HCT116 (cell line): ENCODE measurements around the gene LYPD6. TPM values are rescaled to one million over a fixed set of nuclear protein-coding genes. Genes with fewer than 3 reads are reported as not detected.

Experiments
- ATAC-seq: fragments of 200-7000 bp; cut with Tn5 transposase; 2 replicates; pipeline ENCODE4 v1.9.1; 2020; ENCODE audit warnings: mild to moderate bottlenecking, moderate library complexity
- BruUV-seq: library from RNA; stranded (reverse); fragments of 400-500 nt; replicated peaks from 2 replicates; lab custom pipeline; 2021; lab: Mats Ljungman, UMichigan
- CTCF ChIA-PET: fragments of 300-600 bp; sonication (Branson Sonifier 250); formaldehyde crosslinking; loops from one replicate; lab custom pipeline; 2021; ENCODE audit warnings: antibody characterized with exemption; lab: Charles Lee
- POLR2A ChIA-PET: fragments of 300-600, 350-600 bp; sonication (Branson Sonifier 250); formaldehyde crosslinking; loops from one replicate; lab custom pipeline; 2021; ENCODE audit warnings: antibody characterized with exemption; lab: Charles Lee
- RAD21 ChIA-PET, 2 experiments: fragments of 300-600 bp; sonication (Branson Sonifier 250); formaldehyde crosslinking; loops; one replicate each; lab custom pipeline; 2023; ENCODE audit warnings: low total read pairs in 2 of 2; ENCODE audit not compliant: uncharacterized antibody in 2 of 2, unreplicated experiment in 2 of 2, low non-redundant PET in 1 of 2; lab: Charles Lee
- DNase-seq: peaks from one replicate; pipeline ENCODE4 v3.0.0-alpha.2; 2010; ENCODE audit warnings: low read depth, low spot score
- H2AFZ ChIP-seq: fragments of 200-600 bp; shearing (Covaris generic), sonication (generic); 2 replicates; pipeline ENCODE4 v1.6.1; 2017; ENCODE audit warnings: low read depth, mixed run types, mixed read lengths, antibody characterized with exemption, low read length; ENCODE audit not compliant: poor library complexity, severe bottlenecking
- H3K27ac ChIP-seq: 2 replicates; pipeline ENCODE4 v1.5.1; 2012; ENCODE audit warnings: low read depth, low read length
- H3K27me3 ChIP-seq: fragments of 200-600 bp; sonication (generic); 2 replicates; pipeline ENCODE4 v1.6.1; 2016; ENCODE audit warnings: mixed run types, low read length, mixed read lengths; ENCODE audit not compliant: insufficient read depth
- H3K36me3 ChIP-seq, 2 experiments: fragments of 200-500 bp in 1 of 2; fragments of 200-600 bp in 1 of 2; sonication (Bioruptor generic) in 1 of 2; sonication (generic) in 1 of 2; 2 replicates each; pipeline versions ENCODE4 v1.5.1 to v1.6.1; 2014 to 2016; ENCODE audit warnings: low read length in 2 of 2, inconsistent platforms in 1 of 2, mixed read lengths in 1 of 2, mixed run types in 1 of 2; ENCODE audit not compliant: insufficient read depth in 2 of 2, control insufficient read depth in 1 of 2
- H3K4me1 ChIP-seq, 2 experiments: fragments of 200-600 bp in 1 of 2; sonication (generic) in 1 of 2; 2 replicates each; pipeline versions ENCODE4 v1.5.1 to v1.6.1; 2012 to 2017; ENCODE audit warnings: low read length in 2 of 2, inconsistent platforms in 1 of 2, mild to moderate bottlenecking in 1 of 2, mixed read lengths in 1 of 2, mixed run types in 1 of 2, moderate library complexity in 1 of 2; ENCODE audit not compliant: insufficient read depth in 2 of 2, control insufficient read depth in 1 of 2
- H3K4me2 ChIP-seq: fragments of 200-600 bp; sonication (generic); 2 replicates; pipeline ENCODE4 v1.6.1; 2017; ENCODE audit warnings: mixed run types, low read length, mixed read lengths
- H3K4me3 ChIP-seq, 2 experiments: fragments of 200-600 bp in 1 of 2; sonication (generic) in 1 of 2; replicated peaks in 1 of 2; 2 replicates each; pipeline ENCODE4 v1.5.1; 2011 to 2016; ENCODE audit warnings: low read length in 2 of 2, control low read depth in 1 of 2, low read depth in 1 of 2, mild to moderate bottlenecking in 1 of 2, mixed read lengths in 1 of 2, mixed run types in 1 of 2
- H3K79me2 ChIP-seq: fragments of 200-600 bp; sonication (generic); 2 replicates; pipeline ENCODE4 v1.6.1; 2017; ENCODE audit warnings: mild to moderate bottlenecking, mixed run types, low read length, moderate library complexity, mixed read lengths; ENCODE audit not compliant: insufficient read depth
- H3K9ac ChIP-seq: fragments of 200-600 bp; sonication (generic); 2 replicates; pipeline ENCODE4 v1.6.1; 2016; ENCODE audit warnings: low read length, mixed read lengths
- H3K9me2 ChIP-seq: fragments of 200-600 bp; sonication (generic), shearing (Covaris generic); 2 replicates; pipeline ENCODE4 v1.6.1; 2017; ENCODE audit warnings: mixed run types, mild to moderate bottlenecking, moderate library complexity; ENCODE audit not compliant: insufficient read depth
- H3K9me3 ChIP-seq, 2 experiments: fragments of 200-500 bp in 1 of 2; fragments of 200-600 bp in 1 of 2; sonication (Bioruptor generic) in 1 of 2; sonication (generic) in 1 of 2; 2 replicates each; pipeline ENCODE4 v1.6.1; 2014 to 2017; ENCODE audit warnings: low read length in 2 of 2, mixed read lengths in 2 of 2, inconsistent platforms in 1 of 2, low read depth in 1 of 2, mild to moderate bottlenecking in 1 of 2, mixed run types in 1 of 2, moderate library complexity in 1 of 2; ENCODE audit not compliant: control insufficient read depth in 1 of 2, insufficient read depth in 1 of 2
- H4K20me1 ChIP-seq: fragments of 200-600 bp; sonication (generic), shearing (Covaris generic); 2 replicates; pipeline ENCODE4 v1.6.1; 2017; ENCODE audit warnings: mixed run types, mild to moderate bottlenecking, moderate library complexity; ENCODE audit not compliant: insufficient read depth
- CEBPB ChIP-seq: IDR thresholded peaks from 2 replicates; pipeline ENCODE4 v1.6.1; 2012; ENCODE audit warnings: low read depth
- CTCF ChIP-seq, 3 experiments: fragments of 200-600 bp in 1 of 3; sonication (generic) in 1 of 3; IDR thresholded peaks in 2 of 3; conservative IDR thresholded peaks in 1 of 3; 2 replicates each; pipeline ENCODE4 v1.5.1; 2012 to 2017; ENCODE audit warnings: low read depth in 2 of 3, low read length in 2 of 3, antibody characterized with exemption in 1 of 3, borderline replicate concordance in 1 of 3, control low read depth in 1 of 3, mild to moderate bottlenecking in 1 of 3, mixed read lengths in 1 of 3, mixed run types in 1 of 3, moderate library complexity in 1 of 3; ENCODE audit not compliant: insufficient read depth in 1 of 3
- EGR1 ChIP-seq: IDR thresholded peaks from 2 replicates; pipeline ENCODE4 v1.6.1; 2012; ENCODE audit warnings: low read depth
- ELF1 ChIP-seq: IDR thresholded peaks from 2 replicates; pipeline ENCODE4 v1.6.1; 2012; ENCODE audit warnings: low read depth, borderline replicate concordance
- EZH2 ChIP-seq: fragments of 200-600 bp; sonication (generic); IDR thresholded peaks from 2 replicates; pipeline ENCODE4 v1.6.1; 2017; ENCODE audit warnings: antibody characterized with exemption, mixed run types
- EZH2phosphoT487 ChIP-seq: fragments of 200-600 bp; IDR thresholded peaks from 2 replicates; pipeline ENCODE4 v1.6.1; 2018; ENCODE audit warnings: antibody characterized with exemption, borderline replicate concordance
- FOSL1 ChIP-seq: IDR thresholded peaks from 2 replicates; pipeline ENCODE4 v1.6.1; 2012; ENCODE audit warnings: low read depth
- JUND ChIP-seq: IDR thresholded peaks from 2 replicates; pipeline ENCODE4 v1.6.1; 2012
- MAX ChIP-seq: IDR thresholded peaks from 2 replicates; pipeline ENCODE4 v1.6.1; 2012
- POLR2A ChIP-seq: IDR thresholded peaks from 2 replicates; pipeline ENCODE4 v1.7.0; 2011; ENCODE audit warnings: borderline replicate concordance; ENCODE audit not compliant: insufficient read depth, insufficient read length; ENCODE audit errors: extremely low read depth
- POLR2AphosphoS5 ChIP-seq: IDR thresholded peaks from 2 replicates; pipeline ENCODE4 v1.6.1; 2011; ENCODE audit warnings: mild to moderate bottlenecking, low read depth, low read length, moderate library complexity
- RAD21 ChIP-seq: IDR thresholded peaks from 2 replicates; pipeline ENCODE4 v1.6.1; 2012; ENCODE audit warnings: low read depth, mild to moderate bottlenecking
- REST ChIP-seq: IDR thresholded peaks from 2 replicates; pipeline ENCODE4 v1.6.1; 2012; ENCODE audit warnings: low read depth
- SIN3A ChIP-seq: IDR thresholded peaks from 2 replicates; pipeline ENCODE4 v1.6.1; 2012; ENCODE audit warnings: low read depth
- SRF ChIP-seq: IDR thresholded peaks from 2 replicates; pipeline ENCODE4 v1.6.1; 2012; ENCODE audit warnings: low read depth
- TCF7L2 ChIP-seq: IDR thresholded peaks from 2 replicates; pipeline ENCODE4 v1.7.0; 2011; ENCODE audit warnings: borderline replicate concordance, inconsistent platforms; ENCODE audit not compliant: insufficient read depth, insufficient read length; ENCODE audit errors: extremely low read depth
- YY1 ChIP-seq: IDR thresholded peaks from 2 replicates; pipeline ENCODE4 v1.6.1; 2011; ENCODE audit warnings: low read length, low read depth, moderate library complexity, mild to moderate bottlenecking; ENCODE audit not compliant: insufficient replicate concordance; ENCODE audit errors: extremely low read depth
- ZBTB33 ChIP-seq: IDR thresholded peaks from 2 replicates; pipeline ENCODE4 v1.6.1; 2011; ENCODE audit warnings: mild to moderate bottlenecking, low read length, moderate library complexity; ENCODE audit not compliant: insufficient replicate concordance; ENCODE audit errors: extremely low read depth
- ZNF274 ChIP-seq: fragments of 200-500 bp; sonication (Bioruptor generic); IDR thresholded peaks from 2 replicates; pipeline ENCODE4 v1.6.1; 2014; ENCODE audit warnings: mild to moderate bottlenecking, low read depth, low read length, inconsistent platforms
- intact Hi-C: fragments of 100-400 bp; cut with micrococcal nuclease; formaldehyde crosslinking; loops from 2 replicates; pipeline ENCODE4 v1.10.0; 2022
- total RNA-seq: library from RNA; stranded (reverse); gene quantifications from one replicate; pipeline ENCODE4 v1.2.1, GENCODE V29; 2021; ENCODE audit not compliant: unreplicated experiment

The LYPD6 gene
- total RNA-seq, 1 experiment from 2014 or later: 3.0 TPM

- Histone ChIP-seq H3K36me3 (no peaks in the 10 kb centered on the region), H3K9me3 (no peaks in the 10 kb centered on the region), H3K4me1 (no peaks in the 10 kb centered on the region), H3K9me2 (no peaks in the 10 kb centered on the region), H3K4me3 (no peak overlapping the region), H3K4me2 (no peak overlapping the region), H2AFZ (no peak overlapping the region), H3K27ac (no peak overlapping the region), H3K9ac (no peak overlapping the region), H3K79me2 (no peaks in the 10 kb centered on the region), H3K27me3 (no peaks in the 10 kb centered on the region), H4K20me1 (no peaks in the 10 kb centered on the region)
- ChIA-PET CTCF (no interaction called here), POLR2A (no interaction called here), RAD21 (no interaction called here)
- no TSS peak for BruUV-seq
- no peak for TF ChIP-seq SRF
- no peak for TF ChIP-seq ZNF274
- no peak for TF ChIP-seq JUND
- no peak for TF ChIP-seq ELF1
- no peak for TF ChIP-seq TCF7L2
- TF ChIP-seq FOSL1: no peak
- no peak for TF ChIP-seq CTCF (IDR thresholded peaks at IDR 0.05 in 2 of 3, conservative IDR thresholded peaks at IDR 0.05 in 1 of 3; ENCODE audit: borderline replicate concordance in 1 of 3, insufficient read depth in 1 of 3, low read depth in 2 of 3, low read length in 2 of 3)
- TF ChIP-seq ZBTB33: no peak
- TF ChIP-seq YY1: no peak
- TF ChIP-seq SIN3A: no peak
- no peak for TF ChIP-seq POLR2A
- TF ChIP-seq CEBPB: no peak
- TF ChIP-seq MAX: no peak
- TF ChIP-seq RAD21: no peak
- TF ChIP-seq EZH2: no peak
- no peak for TF ChIP-seq EGR1
- no peak for TF ChIP-seq REST
- no peak for TF ChIP-seq POLR2AphosphoS5
- no peak for TF ChIP-seq EZH2phosphoT487
- no peak for DNase-seq
- no peak for ATAC-seq
- intact Hi-C loops: no loop called here
Observed at GRCh38 chr2:149342509-149342908, 12.1 kb downstream of the LYPD6 start.
